NCI-H187 (cell line): ENCODE data around the gene GALNT17.
"Not testable (repeated sequence)": the region's sequence is repeated elsewhere in the genome, so short reads cannot be mapped to it uniquely, and the experiment has no call there.

Experiments
- DNase-seq, 2 experiments: peaks; one replicate each; lab custom pipeline; 2025; lab: John Stamatoyannopoulos, UW

GALNT17 gene

GRCh38 chr7:71636329-71636728 lies 504.4 kb downstream of the GALNT17 start:
- no peak for DNase-seq

DNA sequence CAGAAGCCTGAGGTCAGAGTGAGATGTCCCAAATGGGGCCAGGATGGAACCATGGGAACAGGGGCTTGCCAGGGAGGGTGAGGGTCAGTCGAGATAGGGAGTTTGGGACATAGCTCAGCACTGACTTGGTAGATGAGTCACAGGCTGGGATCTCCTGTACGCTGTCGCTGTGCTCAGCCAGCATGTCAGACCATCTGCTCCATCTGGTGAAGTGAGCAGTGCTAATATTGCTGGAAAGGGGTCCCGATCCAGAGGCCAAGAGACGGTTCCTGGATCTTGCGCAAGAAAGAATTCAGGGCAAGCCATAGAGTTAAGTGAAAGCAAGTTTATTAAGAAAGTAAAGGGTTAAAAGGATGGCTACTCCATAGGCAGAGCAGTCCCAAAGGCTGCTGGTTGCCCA lies 505.6 kb downstream of the GALNT17 start:
- DNase-seq = no peak

- no peak for DNase-seq
Observed at GRCh38 chr7:71638108-71638507, 506.2 kb downstream of the GALNT17 start.

- no peak for DNase-seq
Observed at GRCh38 chr7:71639382-71640085, 507.6 kb downstream of the GALNT17 start.

- not testable (repeated sequence) for DNase-seq
Observed at GRCh38 chr7:71643031-71643430, 511.1 kb downstream of the GALNT17 start.

DNA sequence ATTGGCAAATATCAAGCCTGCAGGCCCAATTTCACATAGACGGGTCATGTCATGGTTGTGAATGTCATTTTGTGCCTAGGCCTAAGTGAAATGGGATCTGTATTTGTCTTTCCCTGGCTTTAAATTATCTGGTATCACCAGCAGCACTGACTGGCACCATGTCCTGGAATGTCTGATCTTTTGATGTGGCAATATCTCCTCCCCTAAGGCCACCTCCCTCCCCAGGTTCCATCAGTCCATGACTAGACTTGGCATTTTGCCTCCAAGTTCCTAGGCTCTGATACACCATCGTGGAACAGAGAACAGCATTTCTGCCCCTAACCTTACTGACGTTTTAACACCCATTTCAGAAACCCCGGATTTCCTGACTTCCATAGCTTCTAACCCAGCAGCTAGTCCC lies 513.9 kb downstream of the GALNT17 start:
- no peak for DNase-seq

- no peak for DNase-seq
Observed at GRCh38 chr7:71649812-71650211, 517.9 kb downstream of the GALNT17 start.

DNA sequence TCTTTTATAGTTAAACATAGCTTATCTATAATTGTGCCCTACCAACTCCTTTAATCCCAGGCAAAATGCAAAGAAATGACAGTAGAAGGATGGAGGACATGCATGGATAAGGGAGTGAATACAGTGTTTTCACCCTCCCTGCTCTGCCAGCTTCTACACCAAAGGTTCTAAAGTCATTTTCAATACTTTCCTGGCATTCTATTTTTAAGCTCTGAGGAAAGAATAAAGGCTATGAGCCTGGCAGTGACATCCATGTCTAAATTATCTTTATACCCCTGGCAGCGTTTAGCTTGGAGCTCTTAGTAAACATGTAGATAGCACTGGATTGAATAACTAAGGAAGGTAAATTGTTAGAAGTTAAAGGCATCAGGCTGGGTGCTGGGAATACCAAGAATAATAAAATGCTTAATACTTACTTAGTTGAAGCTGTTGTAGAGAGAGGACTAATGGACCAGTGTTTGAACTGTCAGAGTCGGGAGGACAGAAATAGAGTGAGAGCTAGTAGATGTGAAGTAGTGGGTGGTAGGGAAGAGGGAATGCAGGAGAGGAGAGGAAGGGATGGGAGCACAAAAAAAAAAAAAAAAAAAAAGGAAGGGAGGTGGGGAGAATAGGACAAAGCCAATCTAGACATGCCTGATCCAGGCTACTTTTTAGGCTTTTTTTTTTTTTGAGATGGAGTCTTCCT lies 518.9 kb downstream of the GALNT17 start:
- no peak for DNase-seq

- DNase-seq = no peak
Observed at GRCh38 chr7:71652510-71652909, 520.6 kb downstream of the GALNT17 start.

DNA sequence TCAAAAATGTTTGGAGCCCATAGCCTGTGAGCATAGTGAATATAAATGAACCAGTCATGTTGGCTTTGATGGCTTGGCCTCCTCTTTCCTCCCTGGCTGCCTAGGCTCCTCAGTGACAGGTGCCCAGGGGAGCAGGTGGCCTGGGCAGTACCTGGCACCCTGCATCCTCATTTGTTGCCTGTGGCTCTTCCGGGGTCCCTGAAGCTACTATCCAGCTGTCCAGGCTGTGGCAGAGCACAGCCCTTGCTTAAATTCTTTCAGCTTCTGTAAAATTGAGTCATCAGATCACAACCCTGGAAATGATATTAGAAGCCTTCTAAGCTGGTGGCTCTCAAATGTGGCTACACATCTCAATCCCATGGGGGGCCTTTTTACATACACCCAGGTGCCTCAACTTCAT lies 525.4 kb downstream of the GALNT17 start:
- no peak for DNase-seq

GRCh38 chr7:71659622-71660021 lies 527.7 kb downstream of the GALNT17 start:
- DNase-seq = no peak

DNA sequence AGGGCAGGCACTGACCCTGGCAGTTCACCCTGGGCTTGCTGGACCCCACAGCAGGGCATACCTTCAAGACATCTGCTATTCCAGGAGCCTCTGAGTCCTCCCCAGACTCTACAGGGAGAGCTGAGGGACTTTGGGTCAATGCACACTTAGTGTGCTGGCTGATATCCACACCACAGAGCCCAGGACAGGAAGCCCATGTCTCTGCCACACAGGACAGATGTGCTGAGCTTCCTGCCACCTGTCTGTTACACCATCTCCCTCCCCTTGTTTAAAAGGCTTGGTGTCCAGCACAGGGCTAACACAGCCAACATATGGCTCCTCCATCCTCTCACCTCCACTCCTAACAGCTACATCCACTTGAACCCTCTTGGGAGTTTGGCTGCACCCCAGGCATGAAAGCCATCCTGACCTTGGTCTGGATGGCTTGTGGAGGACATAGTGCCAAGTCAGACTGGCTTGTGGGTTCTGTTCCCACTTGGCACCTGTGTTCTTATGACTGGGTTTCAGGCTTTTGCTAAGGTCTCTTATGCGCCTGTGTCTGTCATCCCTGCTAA lies 529.8 kb downstream of the GALNT17 start:
- DNase-seq = no peak

- DNase-seq = no peak
Observed at GRCh38 chr7:71665716-71666115, 533.8 kb downstream of the GALNT17 start.

DNA sequence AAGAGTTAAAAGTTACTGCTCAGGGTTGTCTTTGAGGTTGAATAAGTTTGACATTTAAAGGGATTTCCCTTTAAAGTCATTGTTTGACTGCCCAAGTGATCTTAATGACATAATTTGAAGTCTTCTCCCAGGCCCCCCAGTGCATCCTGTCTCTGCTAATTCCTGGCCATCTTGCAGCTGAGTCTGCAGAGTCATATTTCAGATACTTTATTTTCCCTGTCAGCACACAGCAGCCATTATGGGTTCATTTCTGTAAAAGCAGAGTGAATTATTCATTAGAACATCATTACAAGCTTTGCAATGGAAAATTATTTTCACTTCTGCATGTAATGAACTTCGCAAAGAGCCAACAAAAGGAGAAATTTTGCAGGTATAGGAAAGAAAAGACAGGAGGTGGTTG lies 536.6 kb downstream of the GALNT17 start:
- DNase-seq = no peak

- DNase-seq = no peak
Observed at GRCh38 chr7:71679480-71679879, 547.5 kb downstream of the GALNT17 start.

GRCh38 chr7:71682181-71682580 lies 550.2 kb downstream of the GALNT17 start:
- DNase-seq = no peak

DNA sequence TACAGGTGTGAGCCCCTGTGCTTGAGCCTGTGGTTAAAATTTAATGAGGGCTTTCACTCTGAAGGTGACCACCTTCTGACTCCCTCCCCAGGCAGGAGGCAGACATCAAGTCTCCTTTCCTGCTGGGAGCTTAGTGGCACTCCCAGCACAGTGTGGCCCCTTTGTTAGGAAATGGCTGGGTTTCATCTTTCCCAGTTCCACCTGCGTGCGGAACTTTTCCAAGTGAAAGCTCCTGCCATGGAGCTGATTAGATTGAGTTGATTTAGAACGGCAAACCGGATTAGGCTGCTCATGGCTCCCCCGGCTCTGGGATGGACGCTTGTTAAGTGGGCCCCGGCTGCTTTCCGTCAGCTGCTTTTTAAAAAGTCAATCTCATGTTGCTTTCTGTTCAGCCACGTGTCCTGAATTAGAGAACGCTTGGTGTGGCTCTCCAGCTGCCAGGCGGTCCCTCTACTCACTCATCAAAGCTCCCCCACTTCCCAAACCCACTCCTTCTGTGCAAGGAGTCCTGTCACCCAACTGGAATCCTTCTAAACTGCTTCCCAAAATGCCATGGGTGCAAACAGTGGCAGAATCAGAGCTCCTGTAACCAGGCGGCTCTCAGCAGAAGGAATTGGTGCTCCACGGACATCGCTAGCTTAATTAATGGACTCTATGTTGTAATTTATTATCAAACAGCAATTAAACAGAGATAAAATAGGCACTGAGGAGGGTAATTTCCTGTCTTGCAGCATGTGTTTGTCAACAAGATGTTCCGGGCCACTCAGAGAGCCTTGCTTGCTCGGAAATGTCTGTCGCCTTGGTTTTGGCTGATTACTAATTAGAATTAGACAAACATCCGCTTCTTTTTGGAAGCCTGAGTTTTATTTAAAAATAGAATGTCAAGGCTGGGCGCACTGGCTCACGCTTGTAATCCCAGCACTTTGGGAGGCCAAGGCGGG lies 551.2 kb downstream of the GALNT17 start:
- no peak for DNase-seq

- no peak for DNase-seq
Observed at GRCh38 chr7:71687286-71687685, 555.3 kb downstream of the GALNT17 start.

DNA sequence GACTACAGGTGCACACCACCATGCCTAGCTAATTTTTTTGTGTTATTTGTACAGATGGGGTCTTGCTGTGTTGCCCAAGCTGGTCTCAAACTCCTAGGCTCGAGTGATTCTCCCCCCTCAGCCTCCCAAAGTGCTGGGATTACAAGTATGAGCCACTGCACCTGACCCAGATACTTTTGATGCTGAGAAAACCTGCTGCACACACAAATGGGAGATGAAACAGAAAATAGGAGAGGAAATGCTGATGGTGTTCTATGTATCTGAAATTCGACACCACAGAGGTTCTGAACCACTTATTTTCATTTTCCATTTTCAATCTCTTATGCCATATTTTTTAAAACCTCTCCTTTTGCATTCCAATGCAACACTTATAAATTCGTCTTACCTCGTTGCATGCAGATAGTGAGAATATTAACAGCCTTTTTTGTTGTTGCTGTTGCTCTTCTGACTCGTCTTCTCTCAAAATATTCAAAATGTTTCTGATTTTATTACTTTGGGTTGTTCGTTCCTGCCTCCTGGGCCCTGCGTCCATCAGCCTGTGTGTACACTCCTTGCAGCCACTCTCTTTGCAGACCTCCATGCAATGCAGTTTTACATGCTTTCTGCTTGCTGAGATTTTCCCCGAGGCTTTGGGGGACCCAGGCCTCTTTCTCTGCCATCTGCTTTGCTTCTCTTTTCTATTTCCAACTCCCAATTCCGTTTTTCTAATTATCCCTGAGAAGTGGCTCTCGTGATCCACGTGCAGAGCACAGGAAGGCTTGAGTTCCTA lies 556.1 kb downstream of the GALNT17 start:
- no peak for DNase-seq

DNA sequence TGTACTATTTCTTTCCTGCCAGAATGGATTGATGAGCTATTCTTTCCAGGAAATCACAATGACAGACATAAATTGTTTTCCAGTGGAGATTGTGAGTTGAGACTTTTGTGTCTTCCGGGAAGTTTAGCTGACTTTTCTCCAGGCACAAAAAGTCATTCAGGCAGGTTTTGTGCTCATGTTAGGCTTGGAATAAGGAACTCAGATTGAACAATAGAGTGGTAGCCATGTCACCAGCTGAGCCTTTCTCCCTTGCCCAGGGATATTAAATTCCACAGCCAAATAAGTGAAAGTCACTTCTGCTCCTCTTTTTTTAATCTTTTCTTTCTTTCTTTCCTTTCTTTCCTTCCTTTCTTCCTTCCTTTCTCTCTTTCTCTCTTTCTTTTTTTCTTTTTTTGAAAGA lies 559.6 kb downstream of the GALNT17 start:
- no peak for DNase-seq

GRCh38 chr7:71694665-71695064 lies 562.7 kb downstream of the GALNT17 start:
- DNase-seq = no peak

DNA sequence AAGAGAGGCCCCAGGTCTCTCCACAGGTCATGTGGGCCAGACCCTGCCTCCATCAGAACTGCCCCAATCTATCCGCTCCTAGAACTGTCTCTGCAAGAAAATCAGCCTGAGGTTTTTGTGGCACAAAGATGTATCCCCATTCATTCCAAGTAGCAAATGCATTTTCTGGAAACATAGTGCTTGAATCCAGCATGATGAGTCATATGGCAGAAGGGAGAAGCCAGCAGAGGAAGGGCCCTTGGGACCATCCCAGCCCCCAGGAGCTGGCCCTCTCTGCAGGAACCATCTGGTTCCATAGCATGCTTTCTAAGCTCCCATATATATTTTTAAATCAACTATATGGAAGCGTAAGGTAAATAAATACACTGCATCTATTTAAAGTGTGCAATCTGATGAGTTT lies 563.2 kb downstream of the GALNT17 start:
- DNase-seq = no peak
